GM12864 (cell line): ENCODE data around the gene BCAR1.
"Not testable (repeated sequence)": the region's sequence is repeated elsewhere in the genome, so short reads cannot be mapped to it uniquely, and the experiment has no call there.

Experiments
- DNase-seq: peaks from one replicate; pipeline ENCODE4 v3.0.0-alpha.2; 2011; ENCODE audit warnings: low read depth
- H3K4me3 ChIP-seq: 2 replicates; pipeline ENCODE4 v1.5.1; 2011; ENCODE audit warnings: mild to moderate bottlenecking, low read depth, low read length, control low read depth
- TF ChIP-seq, protein P1 (sequence below): IDR thresholded peaks from 2 replicates; pipeline ENCODE4 v1.5.1; 2011; ENCODE audit warnings: low read depth, mild to moderate bottlenecking, moderate library complexity, low read length, control low read depth, inconsistent platforms; ENCODE audit errors: missing control alignments

BCAR1 gene

GRCh38 chr16:75225678-75226515 lies 25.5 kb downstream of the BCAR1 start:
- TF ChIP-seq, protein P1, sequence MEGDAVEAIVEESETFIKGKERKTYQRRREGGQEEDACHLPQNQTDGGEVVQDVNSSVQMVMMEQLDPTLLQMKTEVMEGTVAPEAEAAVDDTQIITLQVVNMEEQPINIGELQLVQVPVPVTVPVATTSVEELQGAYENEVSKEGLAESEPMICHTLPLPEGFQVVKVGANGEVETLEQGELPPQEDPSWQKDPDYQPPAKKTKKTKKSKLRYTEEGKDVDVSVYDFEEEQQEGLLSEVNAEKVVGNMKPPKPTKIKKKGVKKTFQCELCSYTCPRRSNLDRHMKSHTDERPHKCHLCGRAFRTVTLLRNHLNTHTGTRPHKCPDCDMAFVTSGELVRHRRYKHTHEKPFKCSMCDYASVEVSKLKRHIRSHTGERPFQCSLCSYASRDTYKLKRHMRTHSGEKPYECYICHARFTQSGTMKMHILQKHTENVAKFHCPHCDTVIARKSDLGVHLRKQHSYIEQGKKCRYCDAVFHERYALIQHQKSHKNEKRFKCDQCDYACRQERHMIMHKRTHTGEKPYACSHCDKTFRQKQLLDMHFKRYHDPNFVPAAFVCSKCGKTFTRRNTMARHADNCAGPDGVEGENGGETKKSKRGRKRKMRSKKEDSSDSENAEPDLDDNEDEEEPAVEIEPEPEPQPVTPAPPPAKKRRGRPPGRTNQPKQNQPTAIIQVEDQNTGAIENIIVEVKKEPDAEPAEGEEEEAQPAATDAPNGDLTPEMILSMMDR = no peak
- no peak for DNase-seq
- no peak overlapping the region for H3K4me3 ChIP-seq

DNA sequence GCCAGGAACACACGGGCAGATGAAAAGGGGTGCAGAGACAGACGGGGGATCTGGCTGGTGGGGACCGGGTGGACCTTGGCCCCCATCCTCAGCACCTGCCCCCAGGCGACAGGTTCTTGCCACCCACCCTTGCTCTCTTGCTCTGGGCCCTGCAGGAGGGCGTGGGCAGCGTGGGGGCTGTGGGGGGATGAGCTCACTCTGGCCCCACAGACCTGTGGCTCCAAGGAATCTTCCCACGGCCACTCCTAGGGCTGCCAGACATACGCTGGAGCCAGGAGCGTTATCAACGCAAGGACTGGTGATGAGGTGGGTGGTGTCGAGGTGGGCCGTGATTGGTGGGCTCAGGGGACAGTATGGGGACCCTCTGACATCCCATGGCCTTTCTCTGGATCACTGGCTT lies 26.3 kb downstream of the BCAR1 start:
- DNase-seq = no peak
- no peak overlapping the region for H3K4me3 ChIP-seq
- TF ChIP-seq, protein P1 = no peak

DNA sequence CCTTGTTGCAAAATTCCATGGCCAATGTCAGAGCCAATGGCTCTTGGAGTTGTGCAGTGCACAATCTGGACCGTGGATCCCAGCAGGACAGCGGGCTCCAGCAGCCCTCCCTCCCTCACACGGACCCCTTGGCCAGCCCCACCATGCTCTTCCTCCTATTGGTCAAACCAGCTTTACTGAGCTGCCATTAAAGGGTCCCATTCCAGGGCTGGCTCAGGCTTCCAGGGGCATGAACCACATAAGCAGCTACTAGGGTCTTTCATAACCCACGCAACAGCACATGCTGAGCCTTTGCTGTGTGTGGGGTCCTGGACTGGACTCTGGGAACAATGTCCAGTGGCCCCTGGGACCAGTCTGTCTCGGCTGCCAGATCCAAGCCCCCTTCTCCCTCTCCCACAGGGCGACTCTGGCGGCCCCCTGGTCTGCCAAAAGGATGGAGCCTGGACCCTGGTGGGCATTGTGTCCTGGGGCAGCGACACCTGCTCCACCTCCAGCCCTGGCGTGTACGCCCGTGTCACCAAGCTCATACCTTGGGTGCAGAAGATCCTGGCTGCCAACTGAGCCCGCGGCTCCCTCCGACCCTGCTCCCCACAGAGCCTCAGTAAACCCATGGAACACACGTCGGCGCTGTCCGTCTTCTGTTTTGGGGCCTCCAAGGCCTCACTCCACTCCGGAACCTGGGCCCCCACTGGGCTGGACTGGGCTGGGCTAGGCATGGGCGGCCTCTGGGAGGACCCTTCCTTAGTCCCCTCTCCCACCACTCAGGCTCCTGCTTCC lies 26.9 kb downstream of the BCAR1 start:
- no peak for DNase-seq
- H3K4me3 ChIP-seq = no peak overlapping the region
- TF ChIP-seq, protein P1 = no peak

DNA sequence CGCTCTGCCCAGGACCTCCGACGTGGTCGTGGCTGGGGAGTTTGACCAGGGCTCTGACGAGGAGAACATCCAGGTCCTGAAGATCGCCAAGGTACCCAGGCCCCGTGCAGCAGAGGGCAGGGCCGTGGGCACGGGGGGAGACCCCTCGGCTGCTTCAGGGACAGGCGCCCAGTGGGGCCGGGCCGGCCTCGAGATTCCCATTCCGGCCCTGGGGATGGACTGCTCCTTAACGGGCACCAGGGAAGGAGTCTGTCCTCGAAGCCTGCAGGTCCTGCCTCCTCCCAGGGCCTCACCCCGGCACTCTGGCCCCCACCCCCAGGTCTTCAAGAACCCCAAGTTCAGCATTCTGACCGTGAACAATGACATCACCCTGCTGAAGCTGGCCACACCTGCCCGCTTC lies 28.3 kb downstream of the BCAR1 start:
- not testable (repeated sequence) for H3K4me3 ChIP-seq, DNase-seq

DNA sequence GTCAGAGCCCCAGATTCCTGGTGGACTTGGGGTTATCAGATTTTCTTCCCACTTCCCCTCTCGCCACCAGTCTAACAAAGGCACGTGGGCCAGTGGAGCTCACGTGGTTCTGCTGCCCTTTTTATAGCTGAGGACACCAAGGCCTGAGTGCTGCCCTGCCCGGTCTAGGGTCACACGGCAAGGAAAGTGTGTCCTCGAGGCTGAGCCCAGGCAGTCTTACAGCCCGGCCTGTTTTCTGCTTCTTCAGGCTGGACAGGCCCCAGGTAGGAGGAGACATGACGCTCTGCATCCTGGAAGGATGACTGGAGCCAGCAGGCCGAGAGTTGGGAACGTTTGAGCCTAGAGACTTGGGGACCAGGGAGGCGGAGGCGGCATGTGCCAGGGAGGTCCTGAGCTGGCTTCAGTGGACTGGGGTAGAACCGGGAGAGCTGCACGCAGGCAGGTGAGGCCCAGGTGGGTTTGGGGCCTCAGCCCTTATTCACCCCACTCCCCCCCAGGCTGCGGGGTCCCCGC lies 29.1 kb downstream of the BCAR1 start:
- no peak overlapping the region for H3K4me3 ChIP-seq
- TF ChIP-seq, protein P1 = no peak
- DNase-seq = no peak

GRCh38 chr16:75219838-75220237 lies 31.6 kb downstream of the BCAR1 start:
- TF ChIP-seq, protein P1 = no peak
- DNase-seq = no peak
- no peak overlapping the region for H3K4me3 ChIP-seq

DNA sequence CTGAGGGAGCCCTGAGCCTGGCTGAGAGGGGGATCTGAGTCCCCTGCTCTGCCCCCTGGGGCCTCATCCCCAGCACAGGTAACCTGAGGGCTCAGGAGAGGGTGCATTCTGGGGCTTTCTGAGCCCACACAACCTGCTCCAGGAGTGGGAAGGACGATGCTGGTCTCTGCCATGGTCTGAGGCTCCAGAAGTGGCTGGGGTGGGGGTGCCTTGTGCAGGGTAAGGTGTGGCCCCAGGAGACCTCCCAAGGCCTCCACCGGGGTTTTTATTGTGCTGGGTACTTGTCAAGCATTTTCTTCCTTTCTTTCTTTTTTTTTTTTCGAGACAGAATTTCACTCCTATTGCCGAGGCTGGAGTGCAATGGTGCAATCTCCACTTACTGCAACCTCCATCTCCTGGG lies 32.3 kb downstream of the BCAR1 start:
- no peak overlapping the region for H3K4me3 ChIP-seq
- no peak for DNase-seq
- TF ChIP-seq, protein P1 = no peak
